Stimulated activated CD4-positive, alpha-beta T cell treated with anti-CD3 and anti-CD28 coated beads, Interleukin-4, amount 100 ng/mL, for 24 hours (primary cell): ENCODE data around the gene TCP11.
"Not testable (repeated sequence)": the region's sequence is repeated elsewhere in the genome, so short reads cannot be mapped to it uniquely, and the experiment has no call there.

Source experiments
- DNase-seq: peaks from one replicate; pipeline ENCODE4 v3.0.0-alpha.2; 2020

Gene TCP11

DNA sequence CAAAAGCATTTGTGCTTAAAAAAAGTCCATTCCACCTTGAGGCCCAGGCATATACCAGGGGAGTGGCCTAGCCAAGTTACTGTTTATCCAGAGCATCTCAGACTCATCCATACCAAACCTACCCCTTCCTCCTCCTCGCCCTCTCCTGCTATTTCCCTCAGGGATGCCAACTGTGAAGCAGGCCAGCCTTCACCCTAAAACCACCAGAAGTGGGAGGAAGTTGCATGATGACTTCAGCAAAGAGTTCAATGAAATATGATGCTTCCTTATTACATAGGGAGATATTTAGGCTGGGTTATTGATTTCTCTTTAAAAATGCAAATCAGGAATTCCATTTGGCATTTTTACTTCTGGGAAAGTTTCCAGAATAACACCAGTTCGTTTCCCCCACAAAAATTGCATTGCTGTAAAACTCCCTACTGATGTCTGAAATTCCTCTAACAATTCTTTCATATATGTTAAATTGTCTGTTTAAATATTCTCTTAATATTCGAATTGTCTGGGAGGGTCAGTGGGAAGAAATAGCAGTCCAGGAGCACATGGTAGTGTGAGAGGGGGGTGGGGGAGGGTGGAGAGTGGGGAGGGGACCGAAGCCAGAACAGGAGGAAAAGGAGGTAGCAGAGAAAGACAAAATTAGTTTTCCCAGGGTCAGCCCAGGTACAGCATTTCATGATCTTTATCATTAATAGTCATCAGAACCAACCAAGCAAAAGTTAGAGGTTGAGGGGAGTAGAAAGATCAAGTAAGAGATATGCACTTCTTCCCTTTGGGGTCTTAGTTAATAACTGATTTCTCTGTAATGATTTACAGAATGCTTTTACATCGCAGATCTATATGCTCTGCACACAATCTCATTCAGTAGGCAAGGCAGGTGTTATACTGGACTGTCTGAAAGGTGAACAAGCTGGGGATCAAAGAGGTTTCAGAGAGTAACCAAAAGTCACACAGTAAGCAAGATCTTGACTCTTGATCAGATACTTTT is 1.7 kb upstream of the TCP11 start:
- no peak for DNase-seq

DNA sequence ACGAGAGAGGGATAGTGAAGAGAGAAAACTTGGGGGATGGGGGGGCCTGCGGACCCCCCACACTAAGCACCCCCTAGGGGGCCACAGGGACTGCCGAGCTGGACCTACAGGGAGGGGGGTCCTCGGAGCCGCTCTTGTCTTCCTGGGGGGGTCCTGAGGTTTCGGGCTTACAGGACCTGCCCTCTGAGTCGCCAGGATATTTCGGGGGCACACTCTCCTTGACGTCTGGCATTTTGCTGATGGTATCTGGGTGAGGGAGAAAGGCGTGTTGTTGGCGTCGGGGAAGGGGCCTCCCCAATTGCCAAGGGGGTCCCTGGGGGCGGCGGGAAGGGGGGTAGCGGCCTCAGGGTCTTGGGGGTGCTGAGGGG is 516 bp downstream of the TCP11 start:
- DNase-seq: no peak

GRCh38 chr6:35139924-35140638 is 1.1 kb downstream of the TCP11 start:
- peak; percentile 29 for DNase-seq

DNA sequence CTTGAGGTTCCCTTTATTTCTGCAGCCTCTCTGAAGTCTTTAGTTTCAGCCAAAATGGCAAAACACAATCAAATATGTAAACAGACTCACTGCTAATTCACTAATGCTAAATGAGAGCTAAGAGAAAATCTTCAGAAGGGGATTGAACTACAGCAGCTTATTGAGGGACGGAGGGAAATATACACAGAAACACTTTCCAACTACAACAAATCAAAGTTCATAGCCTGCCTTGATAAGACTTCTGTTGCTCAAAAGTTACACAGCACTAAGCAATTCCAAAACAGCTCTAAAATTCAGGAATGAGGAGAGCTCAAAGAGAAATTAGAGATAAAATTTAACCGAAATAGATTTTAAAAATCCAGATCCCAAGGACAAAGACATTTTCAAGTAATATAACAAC is 1.7 kb downstream of the TCP11 start:
- no peak for DNase-seq

DNA sequence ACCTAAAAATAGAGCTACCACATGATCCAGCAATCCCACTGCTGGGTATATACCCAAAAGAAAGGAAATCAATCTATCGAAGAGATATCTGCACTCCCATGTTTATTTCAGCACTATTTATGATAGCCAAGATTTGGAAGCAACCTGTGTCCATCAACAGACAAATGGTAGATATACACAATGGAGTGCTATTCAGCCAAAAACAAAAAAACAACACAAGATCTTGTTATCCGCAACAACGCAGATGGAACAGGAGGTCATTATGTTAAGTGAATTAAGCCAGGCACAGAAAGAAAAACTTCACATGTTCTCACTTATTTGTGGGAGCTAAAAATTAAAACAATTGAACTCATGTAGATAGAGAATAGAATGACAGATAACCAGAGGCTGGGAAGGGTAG is 2.9 kb downstream of the TCP11 start:
- not testable (repeated sequence) for DNase-seq

DNA sequence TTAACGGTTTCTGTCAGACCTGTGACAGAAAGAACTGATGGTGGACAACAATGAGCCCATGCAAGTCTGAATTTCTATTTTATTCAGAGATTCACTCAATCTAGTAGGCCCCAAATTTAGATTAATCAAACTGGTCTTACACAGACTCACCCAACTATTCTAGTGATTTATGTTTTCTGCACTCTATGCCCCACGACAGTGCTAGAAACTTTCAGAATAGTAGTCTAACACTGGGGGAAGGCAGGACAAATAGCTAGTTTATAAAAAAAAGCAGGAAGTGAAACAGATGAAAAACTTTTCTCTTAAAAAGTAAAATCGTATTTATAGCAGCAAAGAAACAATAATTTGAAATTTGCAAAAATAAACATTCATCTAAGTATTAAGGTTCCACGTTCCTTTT is 5.0 kb downstream of the TCP11 start:
- DNase-seq: no peak

DNA sequence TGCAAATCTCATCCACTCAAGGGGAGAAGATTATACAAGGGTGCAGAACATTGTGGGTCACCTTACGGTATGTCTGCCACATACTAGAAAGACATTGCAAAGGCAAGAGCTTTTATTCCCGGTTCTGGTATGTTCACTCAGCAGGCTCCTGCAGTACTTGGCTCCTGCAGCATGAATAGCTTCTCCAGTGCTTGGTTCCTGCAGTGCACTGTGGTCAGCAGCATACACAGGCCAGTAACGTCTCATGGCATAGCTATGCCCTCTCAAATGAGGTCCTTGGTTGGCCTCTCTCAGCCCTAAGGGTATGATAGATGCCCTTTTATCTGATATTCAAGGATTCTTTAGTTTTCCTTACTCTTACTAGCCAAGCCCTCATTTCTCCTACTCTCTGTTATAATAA is 12.6 kb downstream of the TCP11 start:
- DNase-seq: no peak

GRCh38 chr6:35128042-35128441 is 13.1 kb downstream of the TCP11 start:
- DNase-seq: no peak

DNA sequence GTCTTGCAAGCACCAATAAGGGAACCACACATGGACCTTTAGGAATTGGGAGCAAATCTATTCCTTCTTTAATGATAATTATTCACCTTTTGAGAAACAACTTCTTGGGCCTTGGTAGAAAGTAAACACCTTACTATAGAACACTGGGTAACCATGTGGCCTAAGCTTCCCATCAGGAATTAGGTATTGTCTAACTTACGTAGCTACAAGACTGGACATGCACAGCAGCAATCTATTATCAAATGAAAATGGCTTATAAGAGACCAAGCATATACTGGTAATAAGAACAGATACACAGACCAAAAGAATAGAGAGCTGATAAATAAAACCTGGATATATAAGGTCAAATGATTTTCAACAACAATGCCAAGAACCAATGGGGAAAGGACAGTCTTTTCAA is 16.8 kb downstream of the TCP11 start:
- DNase-seq: no peak

DNA sequence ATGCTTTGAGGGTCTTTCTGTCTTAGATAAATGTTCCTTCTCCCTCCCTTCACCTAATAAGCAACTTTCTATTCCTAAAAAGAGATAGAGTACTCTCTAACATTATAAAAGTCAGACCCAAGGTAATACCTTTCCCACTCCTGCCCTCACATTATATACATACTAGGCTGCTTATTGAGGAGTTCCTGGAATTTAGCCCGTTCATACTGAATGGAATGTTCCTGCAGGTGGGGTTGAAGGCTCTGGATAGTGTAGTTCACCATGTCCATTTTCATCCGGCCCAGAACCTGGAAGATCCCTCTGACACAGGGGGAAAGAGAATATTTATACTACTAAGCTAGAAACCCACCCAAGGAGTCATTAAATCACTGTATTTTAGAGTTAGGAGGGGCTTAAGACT is 20.4 kb downstream of the TCP11 start:
- no peak for DNase-seq

GRCh38 chr6:35108309-35108885 is 32.7 kb downstream of the TCP11 start:
- DNase-seq: no peak

DNA sequence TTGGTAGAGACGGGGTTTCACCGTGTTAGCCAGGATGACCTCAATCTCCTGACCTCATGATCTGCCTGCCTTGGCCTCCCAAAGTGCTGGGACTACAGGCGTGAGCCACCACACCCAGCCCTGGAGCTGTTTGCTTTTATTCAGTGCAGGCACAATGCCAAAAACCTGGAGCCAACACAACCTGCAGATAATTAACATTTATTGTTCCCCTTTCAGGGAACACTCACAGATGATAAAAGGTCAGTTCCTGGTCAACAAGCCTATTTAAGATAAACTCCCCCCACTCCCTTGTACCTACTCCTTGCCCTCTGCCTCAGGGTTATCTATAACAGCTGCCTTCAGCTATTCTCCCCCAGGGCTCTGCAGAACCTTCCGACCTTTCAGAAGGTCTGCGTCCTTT is 33.4 kb downstream of the TCP11 start:
- not testable (repeated sequence) for DNase-seq

- DNase-seq: not testable (repeated sequence)
These were observed 33.9 kb downstream of the TCP11 start for GRCh38 chr6:35107208-35107607.

DNA sequence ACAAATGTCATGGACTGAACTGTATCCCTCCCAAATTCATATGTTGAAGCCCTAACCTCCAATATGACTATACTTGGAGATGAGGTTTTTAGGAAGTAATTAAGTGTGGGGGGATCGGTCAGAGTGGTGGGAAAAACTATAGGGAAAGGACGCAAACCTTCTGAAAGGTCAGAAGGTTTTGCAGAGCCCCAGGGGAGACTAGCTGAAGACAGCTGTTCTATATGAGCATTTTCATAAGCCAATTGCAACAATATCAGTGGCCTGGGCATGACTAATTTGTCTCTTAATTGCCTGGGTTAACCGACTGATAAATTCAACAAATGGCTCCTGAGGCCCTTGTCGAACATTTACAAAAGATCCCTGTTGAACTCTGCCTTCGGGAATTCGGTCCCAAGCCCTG is 35.1 kb downstream of the TCP11 start:
- DNase-seq: not testable (repeated sequence)

- no peak for DNase-seq
These were observed 36.1 kb downstream of the TCP11 start for GRCh38 chr6:35105078-35105477.

DNA sequence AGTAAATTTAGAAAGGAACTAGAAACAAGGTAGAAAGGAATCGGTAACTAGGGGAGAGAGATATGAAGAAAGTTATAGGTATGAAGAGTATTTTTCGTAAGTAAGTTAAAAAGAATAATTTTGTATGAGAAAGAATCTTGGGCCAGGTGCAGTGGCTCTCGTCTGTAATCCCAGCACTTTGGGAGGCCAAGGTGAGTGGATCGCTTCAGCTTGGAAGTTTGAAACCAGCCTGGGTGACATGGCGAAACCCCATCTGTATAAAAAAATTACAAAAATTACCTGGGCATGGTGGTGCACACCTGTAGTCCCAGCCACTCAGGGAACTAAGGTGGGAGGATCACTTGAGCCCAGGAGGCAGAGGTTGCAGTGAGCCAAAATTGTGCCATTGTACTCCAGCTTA is 42.0 kb downstream of the TCP11 start:
- no peak for DNase-seq

GRCh38 chr6:35096129-35096862 is 44.8 kb downstream of the TCP11 start:
- DNase-seq: no peak

- no peak for DNase-seq
These were observed 47.0 kb downstream of the TCP11 start for GRCh38 chr6:35094183-35094582.

DNA sequence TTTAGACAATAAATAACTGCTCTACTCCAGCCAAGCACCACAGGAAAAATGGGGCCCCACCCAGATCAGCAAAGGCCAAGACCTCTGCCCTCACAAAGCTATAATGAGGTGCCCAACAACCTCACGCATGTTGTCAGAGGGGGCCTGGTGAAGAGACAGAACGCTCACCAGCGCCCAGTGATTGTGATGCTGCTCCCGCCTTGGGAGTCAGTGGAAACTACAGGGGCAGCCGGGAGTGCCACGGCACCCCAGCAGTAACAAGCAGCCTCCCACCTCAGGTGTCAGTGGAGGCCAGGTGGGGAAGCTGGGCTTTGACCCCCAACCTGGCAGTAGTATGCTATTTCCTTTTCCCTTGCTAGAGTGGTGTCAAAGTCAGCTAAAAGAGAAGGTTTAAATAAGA is 47.4 kb downstream of the TCP11 start:
- DNase-seq: no peak

DNA sequence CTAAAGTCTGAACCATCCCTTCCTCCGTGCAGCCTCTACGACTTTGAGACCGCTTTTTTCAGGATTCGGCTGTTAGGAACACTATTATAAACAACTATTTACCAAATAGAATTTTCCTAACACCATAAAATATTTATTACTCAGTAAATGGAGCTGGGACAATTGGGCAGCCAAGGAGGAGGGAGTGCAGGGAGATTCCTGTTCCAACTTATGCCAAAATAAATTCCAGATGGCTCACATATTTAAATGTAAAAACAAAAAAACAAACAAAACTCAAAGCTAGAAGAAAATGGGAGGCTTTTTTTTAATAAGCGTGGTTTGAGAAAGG is 48.1 kb downstream of the TCP11 start:
- no peak for DNase-seq

DNA sequence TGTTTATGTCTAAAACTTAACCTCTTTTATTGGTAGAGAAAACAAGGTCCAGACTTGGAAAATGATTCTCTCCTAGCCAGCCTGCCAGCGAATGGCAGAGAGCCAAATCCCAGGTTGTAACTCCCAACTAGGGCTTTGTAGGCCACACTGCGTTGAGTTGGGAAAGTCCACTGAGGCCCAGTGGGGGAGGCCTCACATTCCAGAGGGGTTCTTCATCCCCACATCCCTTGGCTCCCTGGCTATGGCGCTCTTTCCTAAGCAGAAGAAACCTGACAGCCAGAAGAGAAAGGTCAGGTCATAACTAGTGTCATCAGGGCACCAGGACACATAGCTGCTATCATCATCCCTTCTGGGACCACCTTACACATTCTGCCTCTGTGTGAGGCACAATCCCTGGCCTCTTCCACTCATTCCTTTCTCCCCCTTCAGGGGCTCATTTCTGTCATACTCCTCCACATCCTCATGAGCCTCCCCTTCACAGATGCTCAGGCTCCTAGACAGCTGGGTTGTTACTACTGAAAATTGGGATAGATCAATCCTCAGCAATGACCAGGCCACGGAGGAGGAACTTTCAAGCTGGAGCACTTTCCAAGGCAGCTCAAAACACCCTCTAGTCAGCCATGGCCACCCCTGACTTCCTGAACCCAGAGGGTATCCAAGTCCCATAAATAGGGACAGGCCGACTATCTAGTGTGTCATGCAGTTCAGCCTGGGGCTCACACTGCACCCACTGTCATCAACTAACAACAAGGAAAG is 48.6 kb downstream of the TCP11 start:
- DNase-seq: no peak

- DNase-seq: no peak
These were observed 49.6 kb downstream of the TCP11 start for GRCh38 chr6:35091346-35092083.
